Liver (tissue), 9 donors: Measurements from ENCODE around the gene PPP2R2D. TPM values are rescaled to one million over a fixed set of nuclear protein-coding genes. Genes with fewer than 3 reads are reported as not detected.

Experiments
- DNase-seq: peaks from one replicate; pipeline ENCODE4 v3.0.0-alpha.2; 2017; ENCODE audit warnings: low spot score
- H3K27ac ChIP-seq, 2 donors: one replicate each; pipeline ENCODE4 v1.7.0; 2013; ENCODE audit warnings: inconsistent platforms in 2 of 2, low read length in 2 of 2, control low read depth in 1 of 2, low read depth in 1 of 2, mild to moderate bottlenecking in 1 of 2
- H3K27me3 ChIP-seq, 4 donors: one replicate each; pipeline versions ENCODE4 v1.6.1 to v1.7.0; 2013; ENCODE audit warnings: low read length in 3 of 4, inconsistent platforms in 1 of 4, mild to moderate bottlenecking in 1 of 4, moderate library complexity in 1 of 4; ENCODE audit not compliant: control insufficient read depth in 4 of 4, insufficient read depth in 4 of 4
- H3K36me3 ChIP-seq, 4 donors: one replicate each; pipeline versions ENCODE4 v1.6.1 to v1.7.0; 2013; ENCODE audit warnings: low read length in 3 of 4, mild to moderate bottlenecking in 3 of 4, low read depth in 1 of 4, moderate library complexity in 1 of 4; ENCODE audit not compliant: control insufficient read depth in 4 of 4, insufficient read depth in 3 of 4
- H3K4me1 ChIP-seq, 4 donors: one replicate each; pipeline versions ENCODE4 v1.6.1 to v1.7.0; 2013; ENCODE audit warnings: low read length in 3 of 4, mild to moderate bottlenecking in 3 of 4, moderate library complexity in 1 of 4; ENCODE audit not compliant: control insufficient read depth in 4 of 4, insufficient read depth in 4 of 4
- H3K4me3 ChIP-seq, 3 donors: one replicate each; pipeline versions ENCODE4 v1.6.1 to v1.7.0; 2013; ENCODE audit warnings: low read length in 3 of 3, control low read depth in 1 of 3, low read depth in 1 of 3, mild to moderate bottlenecking in 1 of 3
- H3K9ac ChIP-seq, 2 donors: one replicate each; pipeline ENCODE4 v1.7.0; 2013; ENCODE audit warnings: low read length in 2 of 2, mild to moderate bottlenecking in 2 of 2, moderate library complexity in 2 of 2, control low read depth in 1 of 2, low read depth in 1 of 2
- H3K9me3 ChIP-seq, 4 donors: one replicate each; pipeline versions ENCODE4 v1.6.1 to v1.7.0; 2013; ENCODE audit warnings: low read length in 3 of 4; ENCODE audit not compliant: control insufficient read depth in 4 of 4
- ATF3 ChIP-seq: IDR thresholded peaks from 2 replicates; pipeline ENCODE4 v1.6.1; 2016; ENCODE audit warnings: antibody characterized with exemption
- EGR1 ChIP-seq, 2 donors: IDR thresholded peaks; 2 replicates each; pipeline ENCODE4 v1.6.1; 2016 to 2018; ENCODE audit warnings: antibody characterized with exemption in 2 of 2, low read depth in 2 of 2
- FOXA1 ChIP-seq: IDR thresholded peaks from 2 replicates; pipeline ENCODE4 v1.6.1; 2016; ENCODE audit warnings: antibody characterized with exemption
- FOXA2 ChIP-seq: IDR thresholded peaks from 2 replicates; pipeline ENCODE4 v1.6.1; 2016; ENCODE audit warnings: antibody characterized with exemption
- GABPA ChIP-seq, 2 donors: IDR thresholded peaks in 1 of 2; conservative IDR thresholded peaks in 1 of 2; 2 replicates each; pipeline ENCODE4 v1.6.1; 2016; ENCODE audit warnings: antibody characterized with exemption in 2 of 2, mild to moderate bottlenecking in 1 of 2, moderate library complexity in 1 of 2
- HNF4A ChIP-seq, 2 donors: conservative IDR thresholded peaks; 2 replicates each; pipeline ENCODE4 v1.6.1; 2016; ENCODE audit warnings: antibody characterized with exemption in 2 of 2, mild to moderate bottlenecking in 2 of 2
- HNF4G ChIP-seq: IDR thresholded peaks from 2 replicates; pipeline ENCODE4 v1.6.1; 2016; ENCODE audit warnings: antibody characterized with exemption
- JUND ChIP-seq, 2 donors: IDR thresholded peaks; 2 replicates each; pipeline ENCODE4 v1.6.1; 2016; ENCODE audit warnings: antibody characterized with exemption in 2 of 2
- MAX ChIP-seq: IDR thresholded peaks from 2 replicates; pipeline ENCODE4 v1.6.1; 2016; ENCODE audit warnings: antibody characterized with exemption
- NR2F2 ChIP-seq: IDR thresholded peaks from 2 replicates; pipeline ENCODE4 v1.6.1; 2016; ENCODE audit warnings: antibody characterized with exemption
- RAD21 ChIP-seq, 2 donors: IDR thresholded peaks; 2 replicates each; pipeline ENCODE4 v1.6.1; 2016; ENCODE audit warnings: antibody characterized with exemption in 2 of 2, mild to moderate bottlenecking in 2 of 2
- RXRA ChIP-seq, 2 donors: IDR thresholded peaks; 2 replicates each; pipeline ENCODE4 v1.6.1; 2017 to 2018; ENCODE audit warnings: antibody characterized with exemption in 2 of 2, mild to moderate bottlenecking in 1 of 2
- SP1 ChIP-seq: IDR thresholded peaks from 2 replicates; pipeline ENCODE4 v1.6.1; 2018; ENCODE audit warnings: antibody characterized with exemption, mild to moderate bottlenecking
- TAF1 ChIP-seq: conservative IDR thresholded peaks from 2 replicates; pipeline ENCODE4 v1.6.1; 2016; ENCODE audit warnings: antibody characterized with exemption, mild to moderate bottlenecking
- YY1 ChIP-seq: IDR thresholded peaks from 2 replicates; pipeline ENCODE4 v1.6.1; 2016; ENCODE audit warnings: antibody characterized with exemption, mild to moderate bottlenecking
- WGBS: extraction: QIAGEN DNeasy Blood & Tissue Kit; methylation state at CpG from one replicate; pipeline ENCODE4 v1.1.7; 2013; 5-methylcytosine and 5-hydroxymethylcytosine counted together
- polyA plus RNA-seq, 2 donors: library from polyadenylated mRNA; stranded (reverse) in 1 of 2; unstranded in 1 of 2; fragments of 200-250 nt in 1 of 2; fragments of >200 nt in 1 of 2; fragmentation: Nextera tagmentation in 1 of 2; extraction: Ambion mirVana in 1 of 2; gene quantifications; one replicate each; pipeline versions ENCODE4 v1.2.1 to v1.2.3, GENCODE V29; 2013 to 2015
- total RNA-seq, 2 donors: library from RNA; depleted of rRNA; stranded (reverse); fragments of >200 nt; gene quantifications; one replicate each; pipeline ENCODE4 v1.2.3, GENCODE V29; 2014
- TF ChIP-seq, protein P1 (sequence below): IDR thresholded peaks from 2 replicates; pipeline ENCODE4 v1.6.1; 2016; ENCODE audit warnings: antibody characterized with exemption, mild to moderate bottlenecking
- TF ChIP-seq, protein P2 (sequence below): fragments of 150-350 bp; IDR thresholded peaks from 2 replicates; pipeline ENCODE4 v1.5.1; 2017; ENCODE audit warnings: improper control_type of control experiment, low read depth, low read length; ENCODE audit not compliant: missing input control
- TF ChIP-seq, protein P3 (sequence below): IDR thresholded peaks from 2 replicates; pipeline ENCODE4 v1.6.1; 2016; ENCODE audit warnings: antibody characterized with exemption
- donor health status: healthy.
- donor health status: healthy.
- donor health status: healthy.
- donor health status: healthy.
- donor health status: healthy.

The PPP2R2D gene
- total and polyA plus RNA-seq, 4 donors, result 5.9 to 20.5 (median 14.3) TPM

- Histone ChIP-seq H3K4me3 (no peak overlapping the region), H3K27ac (no peak overlapping the region), H3K27me3 (no peaks in the 10 kb centered on the region), H3K36me3 (peaks cover 0 to 2% (median 0%) of the 10 kb centered on the region in 4 donors), H3K9ac (no peak overlapping the region), H3K4me1 (peaks cover 0 to 16% (median 10%) of the 10 kb centered on the region in 4 donors), H3K9me3 (no peaks in the 10 kb centered on the region)
- TF ChIP-seq GABPA (IDR thresholded peaks at IDR 0.05 in 1 of 2, conservative IDR thresholded peaks at IDR 0.05 in 1 of 2) (no peak), FOXA2 (no peak), JUND (IDR thresholded peaks at IDR 0.05) (no peak), RAD21 (IDR thresholded peaks at IDR 0.05) (no peak), HNF4G (no peak), EGR1 (IDR thresholded peaks at IDR 0.05; ENCODE audit: low read depth in 2 of 2) (no peak), RXRA (IDR thresholded peaks at IDR 0.05) (no peak), FOXA1 (no peak), TAF1 (no peak), ATF3 (no peak), MAX (no peak), HNF4A (conservative IDR thresholded peaks at IDR 0.05) (no peak), NR2F2 (no peak), SP1 (no peak), YY1 (no peak)
- TF ChIP-seq, protein P1, sequence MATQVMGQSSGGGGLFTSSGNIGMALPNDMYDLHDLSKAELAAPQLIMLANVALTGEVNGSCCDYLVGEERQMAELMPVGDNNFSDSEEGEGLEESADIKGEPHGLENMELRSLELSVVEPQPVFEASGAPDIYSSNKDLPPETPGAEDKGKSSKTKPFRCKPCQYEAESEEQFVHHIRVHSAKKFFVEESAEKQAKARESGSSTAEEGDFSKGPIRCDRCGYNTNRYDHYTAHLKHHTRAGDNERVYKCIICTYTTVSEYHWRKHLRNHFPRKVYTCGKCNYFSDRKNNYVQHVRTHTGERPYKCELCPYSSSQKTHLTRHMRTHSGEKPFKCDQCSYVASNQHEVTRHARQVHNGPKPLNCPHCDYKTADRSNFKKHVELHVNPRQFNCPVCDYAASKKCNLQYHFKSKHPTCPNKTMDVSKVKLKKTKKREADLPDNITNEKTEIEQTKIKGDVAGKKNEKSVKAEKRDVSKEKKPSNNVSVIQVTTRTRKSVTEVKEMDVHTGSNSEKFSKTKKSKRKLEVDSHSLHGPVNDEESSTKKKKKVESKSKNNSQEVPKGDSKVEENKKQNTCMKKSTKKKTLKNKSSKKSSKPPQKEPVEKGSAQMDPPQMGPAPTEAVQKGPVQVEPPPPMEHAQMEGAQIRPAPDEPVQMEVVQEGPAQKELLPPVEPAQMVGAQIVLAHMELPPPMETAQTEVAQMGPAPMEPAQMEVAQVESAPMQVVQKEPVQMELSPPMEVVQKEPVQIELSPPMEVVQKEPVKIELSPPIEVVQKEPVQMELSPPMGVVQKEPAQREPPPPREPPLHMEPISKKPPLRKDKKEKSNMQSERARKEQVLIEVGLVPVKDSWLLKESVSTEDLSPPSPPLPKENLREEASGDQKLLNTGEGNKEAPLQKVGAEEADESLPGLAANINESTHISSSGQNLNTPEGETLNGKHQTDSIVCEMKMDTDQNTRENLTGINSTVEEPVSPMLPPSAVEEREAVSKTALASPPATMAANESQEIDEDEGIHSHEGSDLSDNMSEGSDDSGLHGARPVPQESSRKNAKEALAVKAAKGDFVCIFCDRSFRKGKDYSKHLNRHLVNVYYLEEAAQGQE, result no peak
- TF ChIP-seq, protein P2, sequence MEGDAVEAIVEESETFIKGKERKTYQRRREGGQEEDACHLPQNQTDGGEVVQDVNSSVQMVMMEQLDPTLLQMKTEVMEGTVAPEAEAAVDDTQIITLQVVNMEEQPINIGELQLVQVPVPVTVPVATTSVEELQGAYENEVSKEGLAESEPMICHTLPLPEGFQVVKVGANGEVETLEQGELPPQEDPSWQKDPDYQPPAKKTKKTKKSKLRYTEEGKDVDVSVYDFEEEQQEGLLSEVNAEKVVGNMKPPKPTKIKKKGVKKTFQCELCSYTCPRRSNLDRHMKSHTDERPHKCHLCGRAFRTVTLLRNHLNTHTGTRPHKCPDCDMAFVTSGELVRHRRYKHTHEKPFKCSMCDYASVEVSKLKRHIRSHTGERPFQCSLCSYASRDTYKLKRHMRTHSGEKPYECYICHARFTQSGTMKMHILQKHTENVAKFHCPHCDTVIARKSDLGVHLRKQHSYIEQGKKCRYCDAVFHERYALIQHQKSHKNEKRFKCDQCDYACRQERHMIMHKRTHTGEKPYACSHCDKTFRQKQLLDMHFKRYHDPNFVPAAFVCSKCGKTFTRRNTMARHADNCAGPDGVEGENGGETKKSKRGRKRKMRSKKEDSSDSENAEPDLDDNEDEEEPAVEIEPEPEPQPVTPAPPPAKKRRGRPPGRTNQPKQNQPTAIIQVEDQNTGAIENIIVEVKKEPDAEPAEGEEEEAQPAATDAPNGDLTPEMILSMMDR, result no peak
- TF ChIP-seq, protein P3, sequence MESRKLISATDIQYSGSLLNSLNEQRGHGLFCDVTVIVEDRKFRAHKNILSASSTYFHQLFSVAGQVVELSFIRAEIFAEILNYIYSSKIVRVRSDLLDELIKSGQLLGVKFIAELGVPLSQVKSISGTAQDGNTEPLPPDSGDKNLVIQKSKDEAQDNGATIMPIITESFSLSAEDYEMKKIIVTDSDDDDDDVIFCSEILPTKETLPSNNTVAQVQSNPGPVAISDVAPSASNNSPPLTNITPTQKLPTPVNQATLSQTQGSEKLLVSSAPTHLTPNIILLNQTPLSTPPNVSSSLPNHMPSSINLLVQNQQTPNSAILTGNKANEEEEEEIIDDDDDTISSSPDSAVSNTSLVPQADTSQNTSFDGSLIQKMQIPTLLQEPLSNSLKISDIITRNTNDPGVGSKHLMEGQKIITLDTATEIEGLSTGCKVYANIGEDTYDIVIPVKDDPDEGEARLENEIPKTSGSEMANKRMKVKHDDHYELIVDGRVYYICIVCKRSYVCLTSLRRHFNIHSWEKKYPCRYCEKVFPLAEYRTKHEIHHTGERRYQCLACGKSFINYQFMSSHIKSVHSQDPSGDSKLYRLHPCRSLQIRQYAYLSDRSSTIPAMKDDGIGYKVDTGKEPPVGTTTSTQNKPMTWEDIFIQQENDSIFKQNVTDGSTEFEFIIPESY, result no peak
- DNase-seq, result no peak
- 96% methylated on average over 28 of the region's 28 CpGs for WGBS
Measured at GRCh38 chr10:131926743-131927595, 26.2 kb downstream of the PPP2R2D start.
